Measurements from ENCODE around the gene SOX10. TPM values are rescaled to one million over a fixed set of nuclear protein-coding genes. Genes with fewer than 3 reads are reported as not detected.

Gene SOX10
- total and polyA plus RNA-seq, 2 of the 13 experiments (the other 11 are each of a cell fraction or from before 2014, with no cell fraction given), result not detected

GRCh38 chr22:38027487-38027886, 43.1 kb upstream of the SOX10 start (continued):
- TF ChIP-seq ETV5 (CRISPR knock-in tag; IDR thresholded peaks at IDR 0.05; ENCODE audit: borderline replicate concordance) (0 out of 2 replicates have a peak, but pooled peaks have one; percentile 22), SKIL (CRISPR knock-in tag; IDR thresholded peaks at IDR 0.05; ENCODE audit: borderline replicate concordance) (0 out of 2 replicates have a peak, but pooled peaks have one; percentile 21), NR2F6 (IDR thresholded peaks at IDR 0.05) (0 out of 2 replicates have a peak, but pooled peaks have one; percentile 12), NR2F6 (CRISPR knock-in tag; IDR thresholded peaks at IDR 0.05) (no peak), CENPT (CRISPR knock-in tag; IDR thresholded peaks at IDR 0.05; ENCODE audit: low read depth) (no peak), ZNF574 (CRISPR knock-in tag; IDR thresholded peaks at IDR 0.05) (no peak), SAP130 (CRISPR knock-in tag; IDR thresholded peaks at IDR 0.05; ENCODE audit: low read depth) (no peak)

Measured in HepG2 (cell line).